C4-2B (cell line): Measurements from ENCODE around the gene RHNO1.

Experiments
- H3K27ac ChIP-seq: fragments of 450-650 bp; 2 replicates; pipeline ENCODE4 v1.5.1; 2017
- ZFX ChIP-seq: fragments of 450-650 bp; IDR thresholded peaks from 2 replicates; pipeline ENCODE4 v1.6.1; 2017
- TF ChIP-seq, protein P1 (sequence below): fragments of 450-650 bp; conservative IDR thresholded peaks from 2 replicates; pipeline ENCODE4 v1.5.1; 2017; ENCODE audit warnings: mild to moderate bottlenecking

The RHNO1 gene, protein sequence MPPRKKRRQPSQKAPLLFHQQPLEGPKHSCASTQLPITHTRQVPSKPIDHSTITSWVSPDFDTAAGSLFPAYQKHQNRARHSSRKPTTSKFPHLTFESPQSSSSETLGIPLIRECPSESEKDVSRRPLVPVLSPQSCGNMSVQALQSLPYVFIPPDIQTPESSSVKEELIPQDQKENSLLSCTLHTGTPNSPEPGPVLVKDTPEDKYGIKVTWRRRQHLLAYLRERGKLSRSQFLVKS

DNA sequence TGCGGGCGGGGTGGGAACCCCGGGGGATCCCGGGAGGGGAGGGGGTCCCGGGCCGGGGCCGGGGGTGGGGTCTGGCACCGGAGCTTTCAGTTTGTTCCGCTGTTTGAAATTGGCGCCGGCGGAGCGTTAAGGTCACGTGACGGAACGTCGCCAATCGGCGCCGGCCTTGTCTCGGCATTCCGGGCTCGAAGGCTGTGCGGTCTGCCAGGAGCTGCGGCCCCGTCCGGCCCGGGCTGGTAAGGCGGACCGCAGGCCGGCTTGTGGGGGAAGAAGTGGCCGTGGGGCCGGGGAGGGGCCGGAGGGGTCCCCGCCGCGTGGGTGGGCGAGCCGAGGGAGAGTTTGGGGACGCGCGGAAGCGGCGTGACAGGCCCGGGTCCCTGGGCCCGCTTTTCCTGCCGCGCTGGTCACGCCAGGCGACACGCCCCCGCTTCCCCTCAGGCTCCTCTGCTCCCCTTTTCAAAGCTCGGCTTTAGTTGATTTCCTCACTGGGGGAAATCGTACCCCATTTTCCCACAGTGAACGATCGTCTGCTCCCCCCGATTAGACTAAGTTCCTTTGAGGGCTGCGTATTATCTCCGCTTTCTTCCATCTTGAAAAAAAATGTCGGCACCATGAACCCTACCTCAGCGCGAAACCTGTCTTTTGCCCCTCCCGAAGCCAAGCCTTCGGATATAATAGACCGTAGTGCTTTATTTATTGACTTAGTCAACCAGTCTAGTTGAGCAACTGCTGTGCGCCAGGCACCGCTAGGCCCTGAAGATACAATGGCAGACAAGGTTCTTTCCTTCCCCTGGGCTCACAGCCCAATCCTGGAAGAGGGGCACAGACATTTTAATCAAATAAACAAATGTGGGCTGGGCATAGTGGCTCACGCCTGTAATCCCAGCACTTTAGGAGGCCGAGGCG lies at the start of gene RHNO1, which contains the start of gene FOXM1:
TSS of gene RHNO1 (plus strand) at position 177 of the 906 bp plus-strand sequence. CDS start 8,144 bp downstream, outside the sequence.
TSS of gene FOXM1 (minus strand) at position 128 of the 906 bp plus-strand sequence. CDS start 2,696 bp downstream, outside the sequence.
- peak within 1 kb of the TSS; percentile 90 for H3K27ac ChIP-seq

DNA sequence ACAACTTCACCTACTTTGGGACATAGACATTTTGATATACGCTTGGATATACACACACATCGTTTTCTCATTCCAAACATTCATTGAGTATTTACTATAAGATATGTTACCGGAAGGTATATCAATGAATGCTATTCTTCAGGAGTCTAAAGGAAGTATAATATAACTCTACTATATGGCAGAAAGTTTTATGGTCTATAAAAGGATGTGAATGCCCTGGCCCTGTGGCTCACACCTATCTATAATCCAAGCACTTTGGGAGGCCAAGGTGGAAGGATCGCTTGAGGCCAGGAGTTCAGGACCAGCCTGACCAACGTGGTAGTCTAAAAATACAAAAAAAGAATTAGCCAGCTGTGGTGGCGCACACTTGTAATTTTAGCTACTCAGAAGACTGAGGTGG lies 47.7 kb upstream of the RHNO1 start:
- no peak for TF ChIP-seq ZFX
- TF ChIP-seq, protein P1, sequence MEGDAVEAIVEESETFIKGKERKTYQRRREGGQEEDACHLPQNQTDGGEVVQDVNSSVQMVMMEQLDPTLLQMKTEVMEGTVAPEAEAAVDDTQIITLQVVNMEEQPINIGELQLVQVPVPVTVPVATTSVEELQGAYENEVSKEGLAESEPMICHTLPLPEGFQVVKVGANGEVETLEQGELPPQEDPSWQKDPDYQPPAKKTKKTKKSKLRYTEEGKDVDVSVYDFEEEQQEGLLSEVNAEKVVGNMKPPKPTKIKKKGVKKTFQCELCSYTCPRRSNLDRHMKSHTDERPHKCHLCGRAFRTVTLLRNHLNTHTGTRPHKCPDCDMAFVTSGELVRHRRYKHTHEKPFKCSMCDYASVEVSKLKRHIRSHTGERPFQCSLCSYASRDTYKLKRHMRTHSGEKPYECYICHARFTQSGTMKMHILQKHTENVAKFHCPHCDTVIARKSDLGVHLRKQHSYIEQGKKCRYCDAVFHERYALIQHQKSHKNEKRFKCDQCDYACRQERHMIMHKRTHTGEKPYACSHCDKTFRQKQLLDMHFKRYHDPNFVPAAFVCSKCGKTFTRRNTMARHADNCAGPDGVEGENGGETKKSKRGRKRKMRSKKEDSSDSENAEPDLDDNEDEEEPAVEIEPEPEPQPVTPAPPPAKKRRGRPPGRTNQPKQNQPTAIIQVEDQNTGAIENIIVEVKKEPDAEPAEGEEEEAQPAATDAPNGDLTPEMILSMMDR = no peak
- H3K27ac ChIP-seq = no peak overlapping the region

More for the DNA sequence above, at the start of gene RHNO1, which contains the start of gene FOXM1:
- TF ChIP-seq, protein P1 = no peak; the same call in 1 of the 2 replicates
- peak; percentile 75 for TF ChIP-seq ZFX

DNA sequence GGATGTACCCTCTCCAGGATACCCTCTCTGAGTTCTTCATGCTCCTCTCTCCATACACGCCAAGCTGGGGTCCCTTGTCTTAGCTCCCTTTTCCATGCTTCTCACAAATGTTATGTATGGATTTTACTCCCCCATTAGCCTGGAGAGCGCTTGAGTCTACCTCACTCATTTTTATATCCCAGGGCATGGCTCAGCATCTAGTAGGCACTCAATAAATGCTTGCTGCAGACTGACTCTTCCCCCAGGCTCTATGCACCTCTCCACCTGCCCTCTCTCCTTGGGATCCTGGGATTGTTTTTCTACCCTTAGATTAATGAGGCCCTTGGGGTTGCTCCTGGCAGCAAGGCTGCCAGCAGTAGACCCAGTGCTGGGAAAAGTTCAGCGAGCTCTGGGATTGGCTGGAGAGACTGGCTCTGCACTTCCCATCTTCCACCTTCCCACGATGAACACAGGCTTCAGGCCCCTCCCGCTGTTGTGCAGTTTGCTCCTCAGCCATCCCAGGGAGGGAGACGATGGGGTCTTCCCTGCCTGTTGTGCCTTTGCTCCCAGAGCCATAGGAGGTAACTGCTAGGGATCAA lies 44.4 kb upstream of the RHNO1 start:
- no peak overlapping the region for H3K27ac ChIP-seq
- TF ChIP-seq ZFX = no peak
- TF ChIP-seq, protein P1 = no peak

DNA sequence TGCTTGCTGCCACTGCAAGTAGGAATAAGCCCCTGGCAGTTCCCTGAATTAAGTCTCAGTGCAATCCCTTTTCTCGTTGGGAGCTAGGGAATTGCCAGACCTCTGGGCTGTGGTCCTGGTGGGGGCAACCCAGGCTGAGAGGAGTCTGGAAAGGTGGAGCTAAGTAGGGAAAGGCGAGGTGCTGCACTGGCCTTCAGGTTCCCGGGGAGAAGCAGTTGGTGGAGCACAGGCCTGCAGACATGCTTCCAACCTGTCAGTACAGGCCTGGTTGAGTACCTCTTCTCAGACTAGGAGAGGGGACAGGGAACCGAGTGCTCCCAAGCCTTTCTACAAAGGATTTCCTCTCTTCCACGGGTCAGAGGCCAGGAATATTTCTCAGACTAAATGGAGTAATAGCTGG lies 43.7 kb upstream of the RHNO1 start:
- H3K27ac ChIP-seq = no peak overlapping the region
- no peak for TF ChIP-seq ZFX
- TF ChIP-seq, protein P1 = no peak

DNA sequence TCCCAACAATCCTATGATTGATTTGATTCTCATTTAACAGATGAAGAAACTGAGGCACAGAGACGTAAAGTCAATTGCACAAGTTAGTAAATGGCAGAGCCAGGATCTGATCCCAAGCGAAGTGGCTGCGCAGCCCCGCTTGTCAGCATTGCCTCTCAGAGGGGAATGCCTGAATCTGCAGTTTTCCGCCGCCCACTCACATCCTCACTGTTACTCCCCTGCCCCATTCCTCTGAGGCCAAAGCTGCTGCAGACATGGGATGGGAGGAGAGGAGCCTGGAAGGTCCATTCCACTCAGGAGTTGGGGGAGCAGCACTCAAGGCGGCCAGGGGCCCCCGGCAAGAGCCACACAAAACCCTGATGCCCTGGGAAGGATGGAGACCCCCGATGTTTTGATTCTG lies 43.2 kb upstream of the RHNO1 start:
- TF ChIP-seq ZFX = no peak
- TF ChIP-seq, protein P1 = no peak
- H3K27ac ChIP-seq = no peak overlapping the region

DNA sequence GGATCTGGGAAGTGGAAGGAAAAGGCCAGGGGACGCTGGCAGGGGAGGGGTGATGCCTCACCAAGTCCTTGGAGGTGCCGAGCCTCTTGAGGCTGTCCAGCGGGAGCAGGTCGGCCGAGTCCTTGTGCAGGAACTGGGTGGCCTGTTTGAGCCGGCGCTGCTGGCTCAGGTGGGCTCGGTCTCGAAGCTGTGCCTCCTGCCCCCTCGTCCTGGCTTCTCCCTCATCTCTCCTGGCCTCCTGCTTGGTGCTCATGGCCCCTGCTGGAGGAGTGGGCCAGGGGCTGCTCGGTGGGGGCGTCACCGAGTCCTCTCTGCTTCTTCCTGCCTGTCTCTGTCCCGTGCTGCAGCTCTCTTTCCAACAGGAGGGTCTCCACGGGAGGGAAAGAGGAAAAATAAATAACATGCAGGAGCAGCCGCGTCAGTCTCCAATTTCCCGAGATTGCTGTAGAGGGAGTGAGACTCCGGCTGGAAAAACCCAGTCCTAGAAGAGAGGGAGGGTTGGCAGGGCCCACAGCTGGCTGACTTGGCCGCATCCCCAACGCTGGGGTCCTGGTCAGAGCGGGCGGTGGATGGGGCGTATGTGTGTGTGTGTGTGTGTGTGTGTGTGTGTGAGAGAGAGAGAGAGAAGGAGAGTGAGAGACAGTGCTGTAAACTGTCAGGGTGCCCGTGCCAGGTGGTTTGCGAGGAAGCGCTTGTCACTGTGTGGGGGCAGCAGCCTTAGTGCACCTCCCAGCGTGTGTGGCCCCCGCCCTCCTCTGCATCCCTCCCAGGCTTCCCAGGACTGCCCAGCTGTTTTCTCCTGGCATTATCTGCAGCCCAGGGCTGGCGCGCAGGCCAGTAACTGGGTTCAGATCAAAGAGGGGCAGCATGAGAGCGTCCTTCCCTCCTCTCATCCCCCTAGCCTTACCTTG lies 42.2 kb upstream of the RHNO1 start, which contains the start of gene NRIP2:
TSS of gene NRIP2 (minus strand) at position 455 of the 911 bp plus-strand sequence. CDS start at position 403, 52 bp downstream.
- no peak for TF ChIP-seq ZFX
- TF ChIP-seq, protein P1 = no peak
- H3K27ac ChIP-seq = no peak within 1 kb of the TSS
